ENCODE results near the gene ADCY9.
"Not testable (repeated sequence)": the region's sequence is repeated elsewhere in the genome, so short reads cannot be mapped to it uniquely, and the experiment has no call there.

The ADCY9 gene

GRCh38 chr16:4075534-4075933 lies 40.7 kb downstream of the ADCY9 start:
- Histone ChIP-seq H3K9ac (ENCODE audit: low read length) (no peak overlapping the region), H3K27me3 (ENCODE audit: control insufficient read depth, insufficient read depth, low read length) (no peaks in the 10 kb centered on the region)

GRCh38 chr16:4073150-4073549 lies 43.1 kb downstream of the ADCY9 start:
- not testable (repeated sequence) for H3K9ac ChIP-seq (ENCODE audit: low read length)

More at GRCh38 chr16:4075534-4075933, 40.7 kb downstream of the ADCY9 start:
- H3K27ac ChIP-seq (ENCODE audit: low read length), result no peak overlapping the region
- H3K4me1 ChIP-seq (ENCODE audit: control insufficient read depth, low read depth, low read length), result no peaks in the 10 kb centered on the region
- no peaks in the 10 kb centered on the region for H3K9me3 ChIP-seq (ENCODE audit: control insufficient read depth, low read depth, low read length)
- no peaks in the 10 kb centered on the region for H3K36me3 ChIP-seq (ENCODE audit: control insufficient read depth, low read depth, low read length)
- H3K4me3 ChIP-seq (ENCODE audit: low read length), result no peak overlapping the region

DNA sequence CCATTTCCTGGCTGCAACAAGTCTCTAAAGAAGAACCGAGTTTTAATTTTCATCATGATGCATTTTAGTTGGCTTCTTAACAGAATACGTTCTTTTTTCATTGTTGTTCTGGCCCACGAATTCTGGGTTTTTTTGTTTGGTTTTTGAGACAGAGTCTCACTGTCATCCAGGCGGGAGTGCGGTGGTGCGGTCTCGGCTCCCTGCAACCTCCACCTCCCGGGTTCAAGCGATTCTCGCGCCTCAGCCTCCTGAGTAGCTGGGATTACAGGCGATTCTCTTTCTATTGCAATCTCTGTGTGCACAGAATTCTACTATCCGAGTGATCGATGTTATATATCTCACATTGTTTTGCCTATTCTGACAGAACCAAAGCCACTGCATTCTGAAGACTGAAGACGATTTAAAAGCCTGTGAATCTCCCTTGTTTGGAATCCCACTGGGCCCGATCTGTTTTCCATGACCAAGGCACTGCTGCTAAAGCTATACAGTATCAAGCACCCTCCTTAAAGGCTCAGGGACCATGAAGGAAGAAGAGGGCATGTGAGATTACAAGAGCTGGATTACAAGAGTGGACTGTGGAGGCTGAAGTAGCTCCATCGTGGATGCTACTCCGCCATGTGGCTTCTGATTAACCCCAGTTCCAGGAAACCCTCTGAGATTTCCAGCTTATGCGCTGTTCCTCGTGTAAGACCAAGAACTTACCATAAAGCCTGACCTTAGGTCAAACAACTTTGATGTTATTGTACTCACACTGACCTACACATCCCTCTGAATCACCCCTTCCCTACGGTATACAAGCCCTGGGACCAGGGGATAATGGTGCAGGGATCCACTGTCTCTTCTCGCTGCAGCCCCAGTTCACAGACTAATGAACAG lies 44.3 kb downstream of the ADCY9 start:
- no peak overlapping the region for H3K9ac ChIP-seq (ENCODE audit: low read length)
- H3K9me3 ChIP-seq (ENCODE audit: control insufficient read depth, low read depth, low read length), result no peaks in the 10 kb centered on the region
- no peak overlapping the region for H3K27ac ChIP-seq (ENCODE audit: low read length)
- no peak overlapping the region for H3K4me3 ChIP-seq (ENCODE audit: low read length)
- H3K36me3 ChIP-seq (ENCODE audit: control insufficient read depth, low read depth, low read length), result no peaks in the 10 kb centered on the region
- no peaks in the 10 kb centered on the region for H3K4me1 ChIP-seq (ENCODE audit: control insufficient read depth, low read depth, low read length)
- no peaks in the 10 kb centered on the region for H3K27me3 ChIP-seq (ENCODE audit: control insufficient read depth, insufficient read depth, low read length)

More at GRCh38 chr16:4073150-4073549, 43.1 kb downstream of the ADCY9 start:
- H3K4me1 ChIP-seq (ENCODE audit: control insufficient read depth, low read depth, low read length); H3K27me3 ChIP-seq (ENCODE audit: control insufficient read depth, insufficient read depth, low read length); H3K9me3 ChIP-seq (ENCODE audit: control insufficient read depth, low read depth, low read length); H3K27ac ChIP-seq (ENCODE audit: low read length); H3K36me3 ChIP-seq (ENCODE audit: control insufficient read depth, low read depth, low read length); H3K4me3 ChIP-seq (ENCODE audit: low read length): not testable (repeated sequence)

DNA sequence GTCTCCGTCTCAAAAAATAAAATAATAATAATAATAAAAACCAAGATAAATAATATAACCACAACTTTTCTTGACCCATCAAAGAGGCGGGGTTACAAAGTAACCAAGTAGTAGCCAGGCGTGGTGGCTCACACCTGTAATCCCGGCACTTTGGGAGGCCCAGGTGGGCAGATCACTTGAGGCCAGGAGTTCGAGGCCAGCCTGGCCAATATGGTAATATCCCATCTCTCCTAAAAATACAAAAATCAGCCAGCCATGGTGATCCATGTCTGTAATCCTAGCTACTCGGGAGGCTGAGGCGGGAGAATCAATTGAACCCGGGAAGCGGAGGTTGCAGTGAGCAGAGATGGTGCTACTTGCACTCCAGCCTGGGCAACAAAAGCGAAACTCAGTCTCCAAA lies 45.3 kb downstream of the ADCY9 start:
- no peak overlapping the region for H3K9ac ChIP-seq (ENCODE audit: low read length)
- H3K4me3 ChIP-seq (ENCODE audit: low read length), result no peak overlapping the region
- no peaks in the 10 kb centered on the region for H3K36me3 ChIP-seq (ENCODE audit: control insufficient read depth, low read depth, low read length)

DNA sequence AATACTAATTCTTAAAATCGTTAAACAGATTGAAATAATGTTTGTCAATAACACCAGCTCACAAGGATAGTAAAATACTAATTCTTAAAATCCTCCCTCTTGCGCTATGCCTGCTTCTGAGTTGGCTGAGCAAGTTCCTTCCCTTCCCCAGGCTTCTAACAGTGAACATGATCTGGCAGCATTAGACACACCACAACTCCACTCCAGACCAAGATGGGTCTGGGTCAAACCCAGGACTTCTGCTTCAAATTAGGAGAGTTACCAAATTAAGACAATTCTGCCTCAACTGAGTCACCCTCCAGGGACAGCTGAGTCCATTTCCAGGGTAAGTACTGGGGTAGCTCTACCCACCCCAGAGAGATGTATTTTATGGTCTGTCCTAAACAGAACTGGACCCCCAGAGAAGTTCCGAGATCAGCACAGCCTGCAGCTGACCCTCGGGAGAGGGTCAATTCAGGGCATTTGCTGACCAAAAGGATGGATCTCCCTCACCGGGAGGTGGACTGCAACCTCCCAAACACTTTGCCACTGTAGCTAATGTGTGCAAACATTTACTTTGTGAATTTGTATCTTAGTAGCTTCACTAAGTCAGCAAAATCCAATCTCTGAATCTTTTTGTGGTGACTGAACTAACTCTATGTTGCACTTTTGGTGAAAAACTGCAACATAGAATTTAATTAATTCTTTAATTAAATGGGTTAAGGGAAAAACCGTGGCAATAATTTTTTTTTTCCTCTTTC lies 48.8 kb downstream of the ADCY9 start:
- Histone ChIP-seq H3K27me3 (ENCODE audit: control insufficient read depth, insufficient read depth, low read length) (no peaks in the 10 kb centered on the region), H3K9ac (ENCODE audit: low read length) (no peak overlapping the region), H3K4me3 (ENCODE audit: low read length) (no peak overlapping the region), H3K27ac (ENCODE audit: low read length) (no peak overlapping the region), H3K9me3 (ENCODE audit: control insufficient read depth, low read depth, low read length) (no peaks in the 10 kb centered on the region), H3K4me1 (ENCODE audit: control insufficient read depth, low read depth, low read length) (no peaks in the 10 kb centered on the region), H3K36me3 (ENCODE audit: control insufficient read depth, low read depth, low read length) (no peaks in the 10 kb centered on the region)

More for the DNA sequence above, 45.3 kb downstream of the ADCY9 start:
- no peaks in the 10 kb centered on the region for H3K4me1 ChIP-seq (ENCODE audit: control insufficient read depth, low read depth, low read length)
- no peaks in the 10 kb centered on the region for H3K27me3 ChIP-seq (ENCODE audit: control insufficient read depth, insufficient read depth, low read length)
- no peak overlapping the region for H3K27ac ChIP-seq (ENCODE audit: low read length)
- no peaks in the 10 kb centered on the region for H3K9me3 ChIP-seq (ENCODE audit: control insufficient read depth, low read depth, low read length)

DNA sequence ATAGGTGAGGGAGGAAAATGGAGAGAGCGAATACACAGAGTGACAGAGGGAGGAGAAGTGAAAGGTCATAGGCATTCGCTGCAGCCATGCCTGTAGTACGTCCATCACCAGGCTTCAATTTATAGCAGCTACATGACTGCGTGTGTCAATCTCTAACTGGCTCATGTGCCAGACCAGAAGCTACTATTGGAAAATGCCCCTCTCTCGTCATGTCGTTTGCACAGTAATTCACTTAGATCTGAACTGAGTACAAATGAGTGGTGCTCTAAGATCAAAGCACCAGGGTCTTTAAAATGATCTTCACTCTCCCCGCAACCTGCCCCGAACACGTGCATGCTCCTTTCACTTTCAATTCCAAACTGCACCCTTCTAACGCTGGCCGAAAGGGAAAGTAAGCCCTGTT lies 51.3 kb downstream of the ADCY9 start:
- Histone ChIP-seq H3K4me1 (ENCODE audit: control insufficient read depth, low read depth, low read length) (no peaks in the 10 kb centered on the region), H3K9me3 (ENCODE audit: control insufficient read depth, low read depth, low read length) (no peaks in the 10 kb centered on the region), H3K9ac (ENCODE audit: low read length) (no peak overlapping the region), H3K27ac (ENCODE audit: low read length) (no peak overlapping the region), H3K36me3 (ENCODE audit: control insufficient read depth, low read depth, low read length) (no peaks in the 10 kb centered on the region), H3K4me3 (ENCODE audit: low read length) (no peak overlapping the region), H3K27me3 (ENCODE audit: control insufficient read depth, insufficient read depth, low read length) (no peaks in the 10 kb centered on the region)

DNA sequence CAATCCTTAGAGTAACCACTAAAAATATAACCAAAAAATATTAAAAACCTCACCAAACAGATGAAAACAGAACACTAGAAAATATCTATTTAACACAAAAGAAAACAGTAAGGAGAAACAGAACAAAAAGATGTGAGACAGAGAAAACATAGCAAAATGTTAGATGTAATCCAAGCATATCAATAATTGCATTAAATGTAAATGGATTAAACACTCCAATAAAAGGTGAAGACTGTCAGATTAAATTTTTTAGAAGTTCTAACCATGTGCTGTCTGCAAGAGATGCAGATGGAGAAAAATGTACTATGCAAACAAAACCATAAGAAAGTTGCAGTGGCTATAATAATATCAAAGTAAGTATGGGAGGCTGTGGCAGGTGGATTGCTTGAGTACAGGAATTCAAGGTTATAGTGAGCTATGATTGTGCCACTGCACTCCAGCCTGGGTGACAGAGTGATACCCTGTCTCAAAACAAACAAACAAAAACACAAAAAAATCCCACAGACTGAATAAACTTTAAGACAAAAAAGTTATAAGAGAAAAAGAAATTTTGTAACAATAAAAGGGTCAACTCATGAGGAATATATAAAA lies 53.9 kb downstream of the ADCY9 start:
- H3K27me3 ChIP-seq (ENCODE audit: control insufficient read depth, insufficient read depth, low read length), result no peaks in the 10 kb centered on the region
- no peak overlapping the region for H3K27ac ChIP-seq (ENCODE audit: low read length)
- H3K4me3 ChIP-seq (ENCODE audit: low read length), result no peak overlapping the region
- no peaks in the 10 kb centered on the region for H3K36me3 ChIP-seq (ENCODE audit: control insufficient read depth, low read depth, low read length)
- no peaks in the 10 kb centered on the region for H3K4me1 ChIP-seq (ENCODE audit: control insufficient read depth, low read depth, low read length)
- H3K9me3 ChIP-seq (ENCODE audit: control insufficient read depth, low read depth, low read length), result no peaks in the 10 kb centered on the region
- H3K9ac ChIP-seq (ENCODE audit: low read length), result no peak overlapping the region

DNA sequence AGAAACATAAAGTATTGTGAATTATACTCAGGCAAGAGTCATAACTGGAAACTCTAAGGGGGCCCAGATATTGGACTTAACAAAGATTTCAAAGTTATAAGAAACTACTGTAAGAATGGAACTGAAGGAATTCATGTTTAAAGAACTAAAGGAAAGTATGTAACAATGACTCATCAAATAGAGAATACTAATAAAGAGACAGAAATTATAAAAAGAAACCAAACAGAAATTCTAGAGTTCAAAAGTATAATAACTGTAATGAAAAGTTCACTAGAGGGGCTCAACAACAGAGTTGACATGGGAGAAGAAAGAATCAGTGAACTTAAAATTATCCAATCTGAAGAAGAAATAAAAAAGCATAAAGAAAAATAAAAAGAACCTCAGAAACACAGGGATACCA lies 55.4 kb downstream of the ADCY9 start:
- Histone ChIP-seq H3K9me3 (ENCODE audit: control insufficient read depth, low read depth, low read length) (no peaks in the 10 kb centered on the region), H3K4me1 (ENCODE audit: control insufficient read depth, low read depth, low read length) (no peaks in the 10 kb centered on the region), H3K27ac (ENCODE audit: low read length) (no peak overlapping the region), H3K27me3 (ENCODE audit: control insufficient read depth, insufficient read depth, low read length) (no peaks in the 10 kb centered on the region), H3K9ac (ENCODE audit: low read length) (no peak overlapping the region), H3K4me3 (ENCODE audit: low read length) (no peak overlapping the region), H3K36me3 (ENCODE audit: control insufficient read depth, low read depth, low read length) (no peaks in the 10 kb centered on the region)

DNA sequence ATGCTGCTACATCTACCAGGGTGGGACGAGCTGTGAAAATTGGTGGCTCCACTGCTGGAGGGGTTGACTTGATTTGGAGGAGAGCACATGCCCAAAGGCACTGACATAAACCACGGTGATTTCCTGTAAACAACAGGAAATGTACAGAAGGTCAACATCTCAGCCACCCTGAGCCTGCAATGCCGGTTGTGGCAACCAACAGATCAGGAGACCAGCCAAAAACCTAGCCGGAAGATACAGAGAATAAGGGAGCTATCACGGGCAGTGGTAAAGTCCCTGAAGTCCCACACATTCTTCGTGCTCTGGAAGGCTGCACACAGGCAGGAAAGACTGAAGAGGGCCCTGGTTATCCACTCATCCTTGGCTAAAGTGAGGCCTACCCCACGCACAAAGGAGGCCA lies 56.2 kb downstream of the ADCY9 start:
- no peaks in the 10 kb centered on the region for H3K9me3 ChIP-seq (ENCODE audit: control insufficient read depth, low read depth, low read length)
- H3K36me3 ChIP-seq (ENCODE audit: control insufficient read depth, low read depth, low read length), result no peaks in the 10 kb centered on the region
- no peaks in the 10 kb centered on the region for H3K4me1 ChIP-seq (ENCODE audit: control insufficient read depth, low read depth, low read length)
- H3K4me3 ChIP-seq (ENCODE audit: low read length), result no peak overlapping the region
- H3K27me3 ChIP-seq (ENCODE audit: control insufficient read depth, insufficient read depth, low read length), result no peaks in the 10 kb centered on the region
- no peak overlapping the region for H3K9ac ChIP-seq (ENCODE audit: low read length)
- H3K27ac ChIP-seq (ENCODE audit: low read length), result no peak overlapping the region

GRCh38 chr16:4058386-4058785 lies 57.9 kb downstream of the ADCY9 start:
- Histone ChIP-seq H3K36me3 (ENCODE audit: control insufficient read depth, low read depth, low read length) (no peaks in the 10 kb centered on the region), H3K4me3 (ENCODE audit: low read length) (no peak overlapping the region), H3K27me3 (ENCODE audit: control insufficient read depth, insufficient read depth, low read length) (no peaks in the 10 kb centered on the region), H3K27ac (ENCODE audit: low read length) (no peak overlapping the region), H3K4me1 (ENCODE audit: control insufficient read depth, low read depth, low read length) (no peaks in the 10 kb centered on the region), H3K9ac (ENCODE audit: low read length) (no peak overlapping the region), H3K9me3 (ENCODE audit: control insufficient read depth, low read depth, low read length) (no peaks in the 10 kb centered on the region)

- Histone ChIP-seq H3K27ac (ENCODE audit: low read length) (no peak overlapping the region), H3K9ac (ENCODE audit: low read length) (no peak overlapping the region)
Observed at GRCh38 chr16:4057439-4057877, 58.8 kb downstream of the ADCY9 start.

More at GRCh38 chr16:4057439-4057877, 58.8 kb downstream of the ADCY9 start:
- Histone ChIP-seq H3K4me3 (ENCODE audit: low read length) (no peak overlapping the region), H3K9me3 (ENCODE audit: control insufficient read depth, low read depth, low read length) (no peaks in the 10 kb centered on the region), H3K36me3 (ENCODE audit: control insufficient read depth, low read depth, low read length) (no peaks in the 10 kb centered on the region), H3K4me1 (ENCODE audit: control insufficient read depth, low read depth, low read length) (no peaks in the 10 kb centered on the region), H3K27me3 (ENCODE audit: control insufficient read depth, insufficient read depth, low read length) (no peaks in the 10 kb centered on the region)
